Upper lobe of right lung (tissue), 1 donor: ENCODE data around the gene IGLL5. TPM values are rescaled to one million over a fixed set of nuclear protein-coding genes. Genes with fewer than 3 reads are reported as not detected.

Source experiments
- ATAC-seq: fragments of 200-7000 bp; cut with Tn5 transposase; one replicate; pipeline ENCODE4 v1.9.1; 2020; ENCODE audit warnings: mild to moderate bottlenecking, moderate library complexity
- DNase-seq: peaks from one replicate; pipeline ENCODE4 v3.0.0-alpha.2; 2020
- H3K27ac ChIP-seq: fragments of 200-600 bp; one replicate; pipeline ENCODE4 v1.8.0; 2022
- H3K27me3 ChIP-seq: fragments of 200-600 bp; one replicate; pipeline ENCODE4 v1.8.0; 2022; ENCODE audit warnings: mild to moderate bottlenecking
- H3K36me3 ChIP-seq: fragments of 200-600 bp; one replicate; pipeline ENCODE4 v1.8.0; 2022
- H3K4me1 ChIP-seq: fragments of 200-600 bp; one replicate; pipeline ENCODE4 v1.8.0; 2022
- H3K4me3 ChIP-seq: fragments of 200-600 bp; one replicate; pipeline ENCODE4 v1.8.0; 2022; ENCODE audit warnings: mild to moderate bottlenecking
- H3K9me3 ChIP-seq: fragments of 200-600 bp; one replicate; pipeline ENCODE4 v1.8.0; 2022
- CTCF ChIP-seq: fragments of 200-600 bp; IDR thresholded peaks from one replicate; pipeline ENCODE4 v1.8.0; 2022; ENCODE audit warnings: antibody characterized with exemption
- intact Hi-C: fragments of 100-400 bp; cut with DNase I; formaldehyde crosslinking; loops from one replicate; pipeline ENCODE4 v1.11.0; 2022
- total RNA-seq: library from RNA; stranded (reverse); fragmentation: NEBNext Ultra II Directional; extraction: Animal tissue kit (Norgen Biotek cat#: 25700); gene quantifications from one replicate; pipeline ENCODE4 v1.2.1, GENCODE V29; 2021
- donor health status: DM: no; HTN: yes; CAD: no; lungs with severe emphysema.

Gene IGLL5
- total RNA-seq, 1 donor from 2014 or later, result 12.3 TPM

GRCh38 chr22:22925805-22926369 is 38.3 kb downstream of the IGLL5 start:
- intact Hi-C loops, result no loop called here
- H3K36me3 ChIP-seq, result no peaks in the 10 kb centered on the region
- H3K27ac ChIP-seq, result no peak overlapping the region
- H3K9me3 ChIP-seq, result no peaks in the 10 kb centered on the region
- no peak overlapping the region for H3K4me3 ChIP-seq
- no peak for ATAC-seq
- H3K27me3 ChIP-seq, result peaks cover 12% of the 10 kb centered on the region
- no peak for DNase-seq
- H3K4me1 ChIP-seq, result peaks cover 7% of the 10 kb centered on the region
- no peak for TF ChIP-seq CTCF

DNA sequence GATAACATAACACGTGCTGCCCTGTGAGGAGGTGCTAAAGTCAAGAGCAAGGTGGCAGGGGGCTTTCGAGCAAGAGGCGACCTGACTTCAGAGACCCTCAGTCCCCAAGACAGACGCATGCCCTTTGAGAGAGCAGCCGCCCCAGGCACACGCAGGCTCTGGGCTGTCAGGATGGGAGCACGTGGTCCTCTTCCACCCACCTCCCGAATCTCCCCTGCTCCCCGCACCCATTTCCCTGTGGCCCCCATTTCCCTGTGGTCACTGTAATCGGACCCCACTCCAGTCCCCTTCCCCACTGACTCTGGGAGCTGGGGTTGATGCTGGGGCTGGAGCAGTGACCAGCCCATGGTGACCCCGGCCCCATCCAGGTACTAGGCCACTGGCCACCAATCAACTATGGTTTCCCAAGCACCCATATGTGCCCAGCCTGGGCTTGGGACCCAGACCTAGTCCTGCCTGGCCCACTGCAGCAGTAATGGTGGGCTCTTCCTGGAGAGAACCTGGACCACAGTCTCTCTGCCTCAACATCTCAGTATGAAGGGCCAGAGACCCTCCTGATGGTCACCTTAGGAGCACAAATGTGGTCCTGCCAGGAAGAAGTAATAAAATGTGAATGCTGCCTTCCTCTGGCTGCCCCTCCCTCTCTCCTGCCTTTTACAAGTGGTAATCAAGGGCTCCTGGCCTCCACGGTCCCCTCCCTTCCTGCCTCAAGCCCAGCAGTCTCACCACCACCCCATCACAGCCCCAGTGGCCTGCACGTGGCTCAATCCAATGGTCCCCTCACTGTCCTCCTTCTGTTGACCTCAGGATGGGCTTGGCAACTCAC is 39.0 kb downstream of the IGLL5 start:
- Histone ChIP-seq H3K4me1 (peaks cover 7% of the 10 kb centered on the region), H3K27me3 (peaks cover 12% of the 10 kb centered on the region), H3K36me3 (no peaks in the 10 kb centered on the region), H3K27ac (no peak overlapping the region), H3K4me3 (no peak overlapping the region), H3K9me3 (no peaks in the 10 kb centered on the region)
- no peak for DNase-seq
- no peak for TF ChIP-seq CTCF
- ATAC-seq, result no peak
- intact Hi-C loops, result no loop called here

DNA sequence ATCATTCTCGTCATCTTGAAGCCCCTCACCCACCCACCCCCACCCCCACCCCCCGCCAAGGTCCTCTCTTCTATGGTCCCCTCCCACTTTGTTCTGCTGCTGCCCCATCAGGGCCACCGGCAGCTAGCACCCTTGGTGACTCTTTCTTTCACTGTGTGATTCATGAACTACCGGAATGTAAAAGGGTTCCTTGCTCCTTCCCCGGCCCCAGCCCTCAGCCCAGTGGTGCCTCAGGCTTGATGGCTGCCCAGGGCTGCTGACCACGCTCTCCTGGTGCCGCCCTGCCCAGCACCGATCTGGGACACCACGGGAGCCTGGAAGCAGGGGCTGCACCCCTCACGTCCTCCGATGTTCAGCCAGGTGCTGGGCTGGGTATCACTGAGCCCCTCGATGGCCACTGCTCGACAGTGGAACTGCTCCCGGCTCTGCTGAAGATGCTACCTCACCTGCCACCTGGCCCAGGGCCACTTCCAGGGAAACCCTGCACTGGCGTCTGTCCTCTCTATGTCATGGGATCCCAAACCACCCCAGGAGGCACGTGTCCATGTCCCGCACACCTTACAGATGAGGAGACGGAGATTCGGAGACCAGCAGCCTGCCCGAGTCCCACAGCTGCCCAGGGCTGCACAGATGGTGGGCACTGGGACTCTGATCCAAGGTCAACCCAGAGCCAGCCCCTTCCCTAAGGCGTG is 39.7 kb downstream of the IGLL5 start:
- Histone ChIP-seq H3K4me1 (peaks cover 7% of the 10 kb centered on the region), H3K27ac (no peak overlapping the region), H3K27me3 (peaks cover 12% of the 10 kb centered on the region), H3K9me3 (no peaks in the 10 kb centered on the region), H3K36me3 (no peaks in the 10 kb centered on the region), H3K4me3 (no peak overlapping the region)
- TF ChIP-seq CTCF, result no peak
- ATAC-seq, result no peak
- DNase-seq, result no peak
- intact Hi-C loops, result no loop called here

DNA sequence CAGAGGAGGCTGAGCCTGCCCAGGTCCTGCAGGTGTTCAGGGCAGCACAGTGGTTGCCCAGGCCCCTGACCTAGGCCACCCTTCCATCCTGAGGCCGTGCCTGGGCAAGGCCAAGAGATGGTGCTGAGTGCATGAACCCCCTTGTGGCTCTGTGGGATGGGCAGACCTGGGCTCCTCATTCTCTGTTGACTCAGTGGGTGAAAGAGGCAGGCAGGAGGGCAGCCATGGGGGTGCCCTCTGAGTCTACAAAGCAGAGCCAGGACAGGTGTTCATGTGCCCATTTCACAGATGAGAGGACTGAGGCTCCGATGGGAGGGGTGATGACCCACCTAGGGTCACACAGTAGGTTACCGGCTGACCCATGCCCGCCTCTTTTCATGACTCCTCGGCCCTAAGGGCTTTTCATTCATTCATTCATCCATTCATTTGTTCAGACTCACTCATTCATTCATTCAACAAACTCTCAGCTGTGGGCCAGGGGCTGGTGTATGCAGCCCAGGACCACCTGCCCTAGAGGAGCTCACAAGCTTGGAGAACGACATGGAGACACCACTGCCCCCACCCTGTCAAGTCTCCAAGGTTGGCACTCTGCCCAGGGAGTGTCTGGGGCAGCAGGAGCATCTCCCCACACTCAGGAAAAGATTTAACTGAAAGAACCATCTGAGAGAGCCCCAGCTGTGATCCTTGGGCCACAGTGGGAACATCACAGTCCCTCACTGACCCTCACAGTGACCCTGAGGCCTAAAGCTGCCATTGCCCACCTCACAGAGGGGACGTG is 40.5 kb downstream of the IGLL5 start:
- H3K4me1 ChIP-seq, result peaks cover 7% of the 10 kb centered on the region
- no peak for ATAC-seq
- H3K36me3 ChIP-seq, result no peaks in the 10 kb centered on the region
- no peak overlapping the region for H3K27ac ChIP-seq
- intact Hi-C loops, result no loop called here
- H3K4me3 ChIP-seq, result no peak overlapping the region
- no peaks in the 10 kb centered on the region for H3K9me3 ChIP-seq
- no peak for DNase-seq
- peaks cover 12% of the 10 kb centered on the region for H3K27me3 ChIP-seq
- no peak for TF ChIP-seq CTCF

DNA sequence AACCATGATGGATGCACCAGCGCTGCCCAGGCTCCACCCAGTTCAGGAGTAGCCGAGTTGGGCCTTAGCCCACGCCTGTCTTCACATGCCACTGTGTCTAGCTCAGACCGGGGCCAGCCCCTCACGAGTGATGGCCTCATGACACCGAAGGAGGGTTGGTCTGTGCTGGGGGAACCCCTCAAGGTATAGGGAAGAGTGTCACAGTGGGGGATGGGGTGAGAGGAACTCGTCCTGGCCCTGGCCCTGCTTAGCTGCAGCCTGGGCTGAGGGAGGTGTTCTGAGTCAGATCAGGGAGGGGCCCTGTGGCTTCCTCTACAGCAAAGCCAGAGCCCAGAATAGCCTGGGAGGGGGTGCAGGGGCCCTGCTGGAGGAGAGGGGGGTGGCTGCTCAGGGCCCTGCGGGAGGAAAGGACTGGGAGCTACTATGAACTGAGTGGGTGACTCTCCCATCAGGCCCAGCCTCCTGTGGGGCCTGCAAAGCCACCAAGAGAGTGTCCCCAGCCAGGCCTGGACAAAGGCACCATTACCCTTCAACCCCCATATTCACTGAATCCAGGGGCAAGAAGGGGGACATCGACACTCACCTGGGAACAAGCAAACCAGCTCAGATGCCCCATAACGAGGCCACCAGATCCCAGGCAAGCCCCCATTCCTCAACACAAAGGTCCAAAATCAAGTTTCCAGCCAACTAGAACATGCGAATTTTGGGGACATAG is 41.2 kb downstream of the IGLL5 start:
- intact Hi-C loops, result no loop called here
- no peak for DNase-seq
- ATAC-seq, result peak; percentile 68

More for the DNA sequence above, 41.2 kb downstream of the IGLL5 start:
- Histone ChIP-seq H3K4me1 (peaks cover 7% of the 10 kb centered on the region), H3K4me3 (no peak overlapping the region), H3K9me3 (no peaks in the 10 kb centered on the region), H3K27me3 (peaks cover 12% of the 10 kb centered on the region), H3K36me3 (no peaks in the 10 kb centered on the region), H3K27ac (no peak overlapping the region)
- TF ChIP-seq CTCF, result no peak
